HG03558 (cell line): Measurements from ENCODE around the gene BLCAP.
"Not testable (repeated sequence)": the region's sequence is repeated elsewhere in the genome, so short reads cannot be mapped to it uniquely, and the experiment has no call there.

Experiments used
- ATAC-seq: cut with Tn5 transposase; IDR thresholded peaks from one replicate; pipeline ENCODE4 v1.9.1; 2021; ENCODE audit warnings: moderate number of reproducible peaks; ENCODE audit not compliant: unreplicated experiment; ENCODE audit errors: extremely low read depth

Gene BLCAP, protein sequence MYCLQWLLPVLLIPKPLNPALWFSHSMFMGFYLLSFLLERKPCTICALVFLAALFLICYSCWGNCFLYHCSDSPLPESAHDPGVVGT

DNA sequence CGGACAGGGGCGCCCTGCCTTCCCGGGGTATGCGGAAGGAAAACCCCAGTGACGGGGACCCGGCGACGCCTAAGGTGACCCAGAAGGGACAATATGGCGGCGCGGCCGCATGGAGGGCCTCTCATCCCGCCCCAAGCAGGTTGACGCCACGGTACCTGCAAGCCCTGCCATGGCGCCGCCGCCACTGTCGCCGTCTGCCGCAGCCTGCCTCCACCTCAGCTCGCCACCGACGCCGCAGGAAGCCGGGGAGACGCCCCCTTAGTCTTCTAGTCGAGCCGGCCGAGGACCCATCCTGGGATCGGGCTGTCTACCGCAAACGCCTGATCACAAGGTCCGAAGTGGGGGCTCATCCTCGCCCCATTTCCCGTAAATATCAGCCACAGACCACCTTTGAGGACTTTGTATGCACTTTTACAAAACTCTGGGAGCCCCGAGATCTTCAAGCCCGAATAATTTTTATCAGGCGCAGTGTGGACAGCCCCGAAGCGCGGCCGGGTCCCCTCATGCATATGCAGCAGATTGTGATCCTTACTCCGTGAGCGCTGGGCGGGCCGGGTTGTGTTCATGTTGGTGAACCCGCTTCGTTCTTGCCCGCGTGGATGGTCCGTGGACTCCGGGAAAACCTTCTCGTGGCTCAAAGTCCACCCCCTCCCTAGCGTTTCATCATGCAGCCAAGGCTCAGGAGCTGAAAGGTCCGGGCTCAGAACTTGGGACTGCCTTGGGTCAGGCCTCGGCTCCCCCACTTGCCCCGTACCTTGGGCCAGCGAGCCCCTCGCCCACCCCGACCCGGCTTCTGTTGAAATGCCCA, at the start of gene BLCAP:
BLCAP (minus strand) TSS at position 239 of the 808 bp plus-strand sequence. CDS start 8,702 bp downstream, outside the sequence.
- no peak for ATAC-seq

- not testable (repeated sequence) for ATAC-seq
Observed at GRCh38 chr20:37577436-37577835, 49.8 kb upstream of the BLCAP start.

DNA sequence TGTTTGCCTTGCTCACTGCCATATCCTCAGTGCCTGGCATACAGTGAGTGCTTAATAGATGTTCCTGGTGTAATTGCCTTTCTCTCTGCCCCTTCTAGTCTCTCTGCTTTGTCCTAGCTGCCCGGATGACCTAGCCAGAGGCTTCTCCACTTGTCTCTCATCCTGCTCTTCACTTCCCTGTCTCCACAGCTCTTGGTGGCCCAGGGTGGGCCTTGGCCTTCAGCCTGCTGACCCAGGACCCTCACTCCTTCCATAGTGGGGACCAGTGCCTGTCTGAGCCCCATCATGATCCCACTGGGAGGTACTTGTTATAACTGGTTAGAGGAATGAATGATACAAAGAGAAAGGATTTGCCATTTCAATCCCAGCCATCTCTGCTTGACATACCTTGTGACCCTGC, 49.2 kb upstream of the BLCAP start:
- ATAC-seq: no peak

- ATAC-seq: no peak
Observed at GRCh38 chr20:37575884-37576283, 48.2 kb upstream of the BLCAP start.

- no peak for ATAC-seq
Observed at GRCh38 chr20:37574199-37574890, 46.7 kb upstream of the BLCAP start.

DNA sequence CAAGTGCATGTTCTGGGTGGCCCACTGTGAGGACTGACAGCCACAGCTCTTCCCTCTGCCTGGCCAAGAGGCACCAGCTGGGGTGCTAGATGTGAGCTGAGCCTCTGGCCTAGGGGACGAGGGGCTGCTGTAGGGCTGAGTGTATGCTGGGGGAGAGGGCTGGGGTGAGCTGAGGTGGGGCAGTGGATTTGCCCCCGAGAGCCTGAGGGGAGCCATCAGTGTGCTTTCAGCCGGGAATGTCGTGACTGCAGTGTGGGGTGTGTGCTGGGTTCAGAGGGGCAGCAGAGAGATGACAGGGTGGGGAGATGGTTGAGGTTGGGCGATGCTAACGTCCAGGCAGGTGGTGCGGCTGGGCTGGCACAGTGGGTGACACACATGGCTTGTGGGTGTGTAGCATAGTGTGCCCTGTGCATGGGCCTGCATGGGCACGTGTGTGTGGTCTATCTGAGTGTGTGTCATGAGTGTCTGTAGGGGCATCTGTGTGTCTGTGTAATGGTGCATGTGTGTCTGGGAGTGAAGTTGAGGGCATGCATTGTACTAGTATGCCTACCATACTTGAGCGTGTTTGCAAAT, 46.0 kb upstream of the BLCAP start:
- ATAC-seq: no peak

DNA sequence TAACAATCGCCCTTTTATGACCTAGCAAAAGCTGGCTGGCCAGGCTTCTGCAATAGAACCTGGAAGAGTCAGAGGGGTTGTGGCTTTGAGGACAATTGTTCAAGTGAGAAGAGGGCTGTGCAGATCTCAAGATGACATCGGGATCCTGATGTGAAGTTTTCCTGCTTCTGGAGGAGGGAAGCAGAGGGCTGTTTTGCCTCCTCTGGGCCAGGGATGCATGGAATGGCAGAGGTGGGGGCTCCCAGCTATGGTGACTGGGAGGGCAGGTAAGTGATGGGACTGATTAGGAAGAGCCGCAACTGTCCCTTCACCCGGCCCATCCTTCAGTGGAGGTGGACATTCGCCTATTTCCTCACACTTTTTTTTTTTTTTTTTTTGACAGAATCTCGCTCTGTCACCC, 43.4 kb upstream of the BLCAP start:
- ATAC-seq: no peak

DNA sequence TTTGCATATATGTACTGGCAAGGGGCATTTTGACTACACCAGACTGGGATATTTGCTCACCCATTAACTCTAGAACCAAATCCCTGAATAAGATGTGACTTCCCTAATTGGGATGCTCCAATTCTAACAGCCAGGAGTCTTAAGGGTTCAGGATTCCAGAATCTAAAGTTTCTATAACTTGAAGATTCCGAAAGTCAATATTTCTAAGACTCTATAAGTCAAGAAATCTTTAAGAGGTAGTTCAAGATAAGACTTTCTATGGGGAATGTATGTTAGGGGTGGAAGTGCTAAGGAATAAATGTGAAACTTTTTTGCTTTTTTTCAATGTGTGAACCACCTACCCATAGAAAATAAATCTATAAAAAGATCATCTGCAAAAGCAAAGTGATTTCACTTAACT, 42.7 kb upstream of the BLCAP start:
- no peak for ATAC-seq

DNA sequence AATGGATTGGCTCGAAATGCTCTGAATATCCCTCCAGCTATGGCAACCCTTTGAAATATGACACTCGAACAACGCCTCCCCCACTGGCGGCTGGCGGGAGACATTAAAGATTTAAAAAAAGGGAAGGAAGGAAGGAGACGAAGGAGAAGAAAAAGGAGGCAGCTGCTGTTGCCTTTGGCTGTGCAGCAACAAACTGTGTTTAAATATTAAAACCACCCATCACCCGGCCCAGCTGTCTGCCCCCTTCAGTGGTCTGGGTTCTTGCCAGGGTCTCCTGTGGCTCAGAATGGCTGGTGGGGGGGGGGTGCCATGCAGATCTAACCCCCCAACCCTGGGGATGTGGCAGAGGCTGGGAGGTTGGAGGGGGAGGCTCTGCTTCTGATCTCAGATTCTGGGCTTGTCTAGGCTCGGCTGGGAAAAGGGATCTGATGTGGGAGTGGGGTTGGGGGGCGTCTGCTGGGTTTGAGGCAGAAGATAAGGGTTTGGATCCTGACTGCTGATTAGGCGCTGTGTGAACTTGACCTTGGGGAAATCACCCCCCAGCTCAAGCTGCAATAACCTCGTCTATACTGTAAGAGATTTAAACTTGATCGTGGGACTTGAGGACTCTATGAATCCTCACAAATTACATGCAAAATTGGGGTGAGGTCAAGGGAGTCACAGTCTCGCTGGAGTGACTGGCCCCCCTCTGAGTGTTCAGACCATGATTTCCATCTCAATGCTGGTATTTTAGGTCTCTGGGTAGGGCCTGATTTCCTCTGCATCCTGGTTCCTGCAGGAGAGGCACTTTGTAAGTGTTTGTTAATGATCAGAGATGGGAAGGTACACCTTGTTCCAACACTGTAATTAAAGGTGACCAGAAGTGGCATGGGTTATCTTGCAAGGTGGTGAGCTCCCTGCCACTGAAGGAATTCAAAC, 40.3 kb upstream of the BLCAP start:
- ATAC-seq: no peak

GRCh38 chr20:37567331-37567665, 39.6 kb upstream of the BLCAP start:
- no peak for ATAC-seq

- no peak for ATAC-seq
Observed at GRCh38 chr20:37566590-37567330, 39.1 kb upstream of the BLCAP start.

DNA sequence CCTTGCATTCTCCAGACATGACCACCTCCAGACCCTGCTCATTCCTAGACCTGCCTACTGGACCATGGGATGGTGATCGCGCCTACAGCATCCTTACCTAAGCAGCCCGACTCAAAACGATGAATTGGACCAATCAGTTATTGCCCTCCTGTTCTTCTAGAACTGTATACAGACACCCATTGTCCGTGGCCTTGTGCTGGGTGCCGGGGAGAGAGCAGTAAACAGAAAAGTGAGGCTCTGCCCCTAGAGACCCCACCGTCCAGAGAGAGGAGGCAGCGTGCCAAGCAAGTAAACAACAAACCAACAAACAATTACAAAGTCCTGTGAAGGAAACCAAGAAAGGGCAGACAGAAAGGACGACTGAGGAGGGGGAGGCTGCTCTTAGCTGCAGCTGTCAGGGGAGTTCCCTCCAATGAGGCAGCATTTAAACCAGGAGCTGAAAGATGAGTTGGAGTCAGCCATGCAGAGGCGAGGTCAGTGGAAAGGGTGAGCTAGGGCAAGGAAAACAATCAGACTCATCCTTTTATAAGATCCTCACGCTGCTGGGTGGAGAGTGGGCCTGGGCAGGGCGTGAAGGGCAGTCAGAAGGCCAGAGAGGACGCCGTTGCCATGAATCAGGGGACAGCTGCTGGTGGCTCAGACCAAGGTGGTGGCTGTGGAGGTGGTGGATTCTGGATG, 37.6 kb upstream of the BLCAP start:
- no peak for ATAC-seq

DNA sequence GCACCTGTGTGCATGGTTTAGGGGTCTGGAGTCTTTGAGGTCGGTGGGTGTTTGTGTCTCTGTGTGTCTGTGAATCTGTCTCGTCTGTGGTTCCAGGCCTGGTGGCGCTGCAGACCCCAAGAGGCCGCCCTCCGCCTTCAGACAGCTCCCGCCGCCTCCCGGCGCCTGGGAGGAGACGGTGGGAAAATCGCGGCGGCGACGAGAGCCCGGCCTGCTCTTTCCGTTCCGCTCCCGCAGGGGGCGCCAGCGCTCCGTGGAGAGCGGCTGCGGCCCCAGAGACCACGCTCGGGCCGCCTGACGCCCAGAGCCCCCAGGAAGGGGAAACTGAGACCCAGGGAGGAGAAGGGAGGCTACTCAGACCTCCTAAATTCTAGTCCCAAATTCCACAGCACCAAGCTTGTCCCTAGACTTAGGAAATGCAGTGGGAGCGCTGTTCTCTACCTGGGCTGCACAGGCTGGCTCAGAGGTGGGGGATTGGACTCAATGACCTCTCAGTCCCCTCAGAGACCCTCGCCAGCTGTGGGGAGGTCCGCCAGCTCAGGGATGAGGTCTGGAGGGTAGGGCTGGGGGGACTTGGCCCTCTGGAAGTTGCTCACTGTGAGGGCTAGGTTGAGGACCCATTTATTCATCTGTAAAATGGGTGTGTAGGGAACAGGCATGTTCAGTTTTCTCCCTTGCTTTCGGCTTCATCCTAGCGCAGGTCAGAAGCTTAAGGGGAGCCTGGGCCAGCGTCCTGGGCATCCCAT, 36.9 kb upstream of the BLCAP start:
- ATAC-seq: no peak

DNA sequence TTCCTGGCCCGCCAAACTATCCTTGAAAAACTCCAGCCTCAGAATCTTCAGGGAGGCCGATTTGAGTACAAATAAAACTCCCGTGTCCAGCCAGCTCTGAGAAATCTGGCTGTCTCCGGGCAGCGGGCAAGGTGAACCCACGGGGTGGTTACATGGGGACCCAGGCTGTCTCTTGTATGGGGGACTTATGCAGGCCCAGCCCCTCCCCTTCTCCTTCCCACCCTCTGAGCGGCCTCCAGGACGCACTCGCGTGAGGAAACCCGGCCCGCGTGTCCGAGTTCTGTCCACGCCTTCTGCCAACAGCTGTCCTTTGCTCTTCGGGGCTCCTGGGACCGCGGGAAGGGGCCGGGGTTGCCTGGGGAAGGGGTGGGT, 36.3 kb upstream of the BLCAP start:
- no peak for ATAC-seq

DNA sequence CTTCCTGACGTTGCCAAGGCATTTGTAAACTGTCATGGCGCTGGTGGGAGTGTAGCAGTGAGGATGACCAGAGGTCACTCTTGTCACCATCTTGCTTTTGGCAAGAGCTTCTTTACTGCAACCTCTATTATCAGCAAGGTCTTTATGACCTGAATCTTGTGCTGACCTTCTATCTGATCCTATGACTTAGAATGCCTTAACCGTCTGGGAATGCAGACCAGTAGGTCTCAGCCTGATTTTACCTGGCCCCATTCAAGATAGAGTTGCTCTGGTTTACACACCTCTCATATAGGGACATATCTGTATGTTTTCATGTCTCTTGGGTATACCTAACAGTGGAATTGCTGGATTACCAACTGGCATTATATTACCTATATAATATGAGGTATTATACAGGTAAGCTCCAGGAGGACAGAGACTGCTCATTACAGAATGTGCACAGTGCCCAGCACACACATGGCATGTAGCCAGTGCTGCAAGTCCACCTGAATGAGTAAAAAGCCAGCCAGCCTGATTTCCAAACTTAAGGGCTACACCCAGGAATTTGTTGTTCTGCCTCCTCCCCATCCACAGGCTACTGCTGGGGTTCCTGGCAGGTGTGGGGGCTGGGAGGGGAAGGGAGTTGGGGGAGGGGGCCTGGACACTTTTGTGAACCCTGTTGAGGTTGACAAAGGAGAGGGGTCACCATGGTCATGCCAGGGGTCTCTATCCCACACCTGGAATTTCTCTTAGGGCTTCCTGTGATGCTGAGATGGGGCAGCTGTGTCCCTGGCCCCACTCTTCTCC, 35.2 kb upstream of the BLCAP start:
- no peak for ATAC-seq

GRCh38 chr20:37560629-37561028, 33.0 kb upstream of the BLCAP start:
- ATAC-seq: no peak

DNA sequence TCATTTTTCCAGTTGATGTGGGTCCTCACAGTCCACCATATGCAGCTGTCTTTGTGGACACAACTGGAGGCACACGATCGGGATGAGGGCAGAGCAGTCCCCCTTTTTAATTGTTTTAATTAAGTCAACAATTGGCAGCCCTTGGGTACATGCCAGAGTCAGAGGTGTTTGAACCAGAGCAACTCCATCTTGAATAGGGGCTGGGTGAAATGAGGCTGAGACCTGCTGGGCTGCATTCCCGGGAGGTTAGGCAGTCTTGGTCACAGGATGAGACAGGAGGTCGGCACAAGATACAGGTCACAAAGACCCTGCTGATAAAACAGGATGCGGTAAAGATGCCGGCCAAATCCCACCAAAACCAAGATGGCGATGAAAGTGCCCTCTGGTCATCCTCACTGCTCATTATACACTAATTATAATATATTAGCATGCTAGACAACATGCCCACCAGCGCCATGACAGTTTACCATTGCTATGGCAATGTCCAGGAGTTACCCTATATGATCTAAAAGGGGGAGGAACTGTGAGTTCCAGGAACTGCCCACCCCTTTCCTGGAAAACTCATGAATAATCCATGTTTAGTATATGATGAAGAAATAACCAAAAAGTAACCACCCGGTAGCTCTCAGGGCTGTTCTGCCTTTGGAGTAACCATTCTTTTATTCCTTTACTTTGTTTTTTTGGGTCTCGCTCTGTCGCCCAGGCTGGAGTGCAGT, 31.8 kb upstream of the BLCAP start:
- ATAC-seq: no peak
